HTERT RPE-1 (cell line): ENCODE results near the gene CLCN3.
"Not testable (repeated sequence)": the region's sequence is repeated elsewhere in the genome, so short reads cannot be mapped to it uniquely, and the experiment has no call there.

ENCODE experiments used
- in situ Hi-C: fragments of 300-500 bp; cut with MboI; formaldehyde crosslinking; loops from 4 replicates; pipeline ENCODE4 v1.14.3; 2020; ENCODE audit warnings: low sequenced_read_pairs

The CLCN3 gene

DNA sequence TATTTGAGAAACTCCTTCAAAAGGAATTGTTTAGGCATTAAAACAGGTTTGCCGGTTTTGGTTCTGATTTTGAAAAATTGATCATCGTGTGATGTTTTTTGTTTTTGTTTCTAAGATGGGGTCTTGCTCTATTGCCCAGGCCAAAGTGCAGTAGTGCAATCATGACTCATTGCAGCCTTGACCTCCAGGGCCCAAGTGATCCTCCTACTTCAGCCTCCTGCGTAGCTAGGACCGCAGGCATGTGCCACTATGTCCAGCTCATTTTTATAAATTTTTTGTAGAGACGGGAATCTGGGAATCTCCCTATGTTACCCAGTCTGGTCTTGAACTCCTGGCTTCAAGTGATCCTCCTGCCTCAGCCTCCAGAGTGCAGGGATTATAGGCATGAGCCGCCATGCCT is 35.0 kb downstream of the CLCN3 start:
- in situ Hi-C loops = no loop called here

DNA sequence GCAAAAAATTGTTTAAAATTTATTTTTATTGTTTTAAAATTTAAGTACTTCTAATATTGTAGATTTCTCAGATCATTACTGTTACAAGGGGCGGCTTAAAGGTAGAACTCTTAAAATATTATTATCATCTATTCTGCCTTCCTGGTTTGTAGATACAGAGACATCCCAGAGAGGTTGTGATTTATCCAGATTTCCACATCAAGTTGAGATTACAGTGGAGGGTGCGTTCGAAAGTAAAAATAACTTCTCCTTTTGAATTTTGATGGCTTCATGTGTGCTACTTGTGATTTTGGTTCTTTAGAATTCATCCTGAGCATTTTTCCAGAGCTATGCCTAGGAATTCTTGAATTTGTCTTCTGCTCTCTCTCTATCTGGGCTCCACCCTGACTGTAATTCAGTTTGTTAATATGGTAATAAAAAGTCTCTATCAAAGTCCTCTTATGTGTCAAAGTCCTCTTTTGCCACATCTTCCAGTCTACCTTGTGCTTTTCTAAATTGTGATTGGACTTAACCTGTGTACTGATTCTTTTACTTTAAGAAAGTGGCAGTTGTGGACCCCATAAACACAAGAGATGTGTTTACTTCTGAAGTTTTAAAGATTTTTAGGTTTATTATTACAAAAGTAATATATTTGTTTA is 37.2 kb downstream of the CLCN3 start:
- in situ Hi-C loops = no loop called here

DNA sequence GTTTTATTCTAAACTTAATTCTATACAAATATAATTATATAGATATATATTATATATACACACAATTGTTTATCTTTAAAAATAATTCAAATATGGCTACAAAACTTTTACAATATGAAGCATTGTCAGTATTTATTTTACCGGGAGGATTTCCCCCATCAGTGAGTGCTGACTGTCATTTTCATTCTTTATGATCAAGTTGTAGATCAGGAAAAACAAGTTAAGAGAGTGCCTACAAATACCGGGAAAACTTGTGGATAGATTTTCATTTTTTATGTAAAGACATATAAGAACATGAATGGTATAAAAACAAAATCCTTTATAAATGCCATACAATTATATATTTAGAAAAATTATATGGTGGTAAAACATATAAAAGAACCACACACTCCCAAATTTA is 37.8 kb downstream of the CLCN3 start:
- in situ Hi-C loops = no loop called here

DNA sequence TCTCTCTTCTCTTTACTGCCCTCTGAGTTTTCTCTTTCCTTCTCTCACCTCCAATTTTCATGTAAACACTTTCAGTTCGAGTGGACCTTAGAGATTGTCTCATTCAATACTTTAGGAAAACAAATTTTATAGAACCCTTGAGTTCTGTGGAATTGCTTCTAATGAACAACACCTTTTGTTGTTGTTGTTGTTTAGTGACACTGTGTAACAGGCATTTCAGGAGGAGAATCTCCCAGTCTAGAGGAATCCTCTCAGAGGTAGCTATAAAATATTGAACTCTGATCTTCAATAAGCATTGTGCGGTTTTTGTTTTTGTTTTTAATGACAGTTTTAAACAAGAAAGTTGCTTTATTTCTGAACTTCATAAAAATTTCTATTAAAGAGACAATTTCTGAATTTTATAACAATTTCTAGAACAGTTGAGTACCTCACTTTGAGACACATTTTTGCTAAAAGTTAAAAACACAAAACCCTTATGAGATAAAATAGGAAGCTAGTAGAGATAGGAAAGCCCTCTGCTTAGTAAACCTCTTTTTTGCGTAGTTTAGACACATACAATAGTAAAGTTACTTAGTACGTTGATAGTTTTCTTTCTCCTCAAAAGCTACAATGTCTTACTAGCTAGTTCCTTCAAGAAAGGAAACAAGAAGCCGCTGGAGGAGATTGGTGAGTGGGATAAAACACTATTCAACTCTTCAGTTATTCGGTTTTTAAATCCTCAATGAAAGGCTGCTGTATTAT is 38.8 kb downstream of the CLCN3 start:
- in situ Hi-C loops = no loop called here

DNA sequence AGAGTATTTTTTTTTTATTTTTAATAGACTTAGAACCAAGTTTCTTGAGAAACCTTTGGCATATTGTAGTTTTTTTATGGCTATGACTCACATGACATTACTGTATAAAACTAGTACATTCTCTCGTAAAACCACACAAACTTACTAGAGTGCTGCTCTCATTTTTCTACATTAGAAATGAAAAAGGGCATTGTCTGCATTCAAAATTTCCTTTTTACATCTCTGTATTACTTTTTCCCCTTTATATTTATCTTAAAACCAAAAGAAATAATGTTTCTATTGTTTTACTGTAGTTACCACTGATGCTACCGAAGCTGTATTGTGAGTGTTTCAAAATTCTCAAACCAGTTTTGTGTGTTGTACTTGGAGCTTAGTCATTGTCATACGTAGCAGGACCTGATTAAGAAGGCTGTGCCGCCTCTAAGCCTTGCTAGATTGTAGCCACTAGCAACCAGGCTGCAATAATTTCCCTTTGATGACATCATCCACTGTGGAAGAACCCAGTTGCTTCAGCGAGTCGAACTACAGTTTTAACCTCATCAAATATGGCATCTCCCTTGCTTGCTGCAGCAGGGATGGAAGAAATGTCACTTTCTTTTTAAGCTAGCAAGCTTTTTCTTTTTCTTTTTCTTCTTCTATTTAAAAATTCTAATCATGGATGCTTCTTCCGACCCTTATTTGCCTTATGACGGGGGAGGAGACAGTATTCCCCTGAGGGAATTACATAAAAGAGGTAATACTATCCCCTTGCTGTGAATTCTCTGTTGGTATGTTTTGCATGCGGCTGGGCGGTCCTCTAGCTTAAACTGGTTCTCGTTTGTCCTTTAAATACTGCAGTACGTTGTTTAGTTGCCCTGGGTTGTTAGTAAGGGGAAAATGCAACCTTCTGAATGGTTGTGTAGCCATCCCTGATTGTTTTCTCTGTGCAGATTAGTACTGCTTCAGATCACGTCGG is 39.6 kb downstream of the CLCN3 start:
- in situ Hi-C loops = no loop called here

DNA sequence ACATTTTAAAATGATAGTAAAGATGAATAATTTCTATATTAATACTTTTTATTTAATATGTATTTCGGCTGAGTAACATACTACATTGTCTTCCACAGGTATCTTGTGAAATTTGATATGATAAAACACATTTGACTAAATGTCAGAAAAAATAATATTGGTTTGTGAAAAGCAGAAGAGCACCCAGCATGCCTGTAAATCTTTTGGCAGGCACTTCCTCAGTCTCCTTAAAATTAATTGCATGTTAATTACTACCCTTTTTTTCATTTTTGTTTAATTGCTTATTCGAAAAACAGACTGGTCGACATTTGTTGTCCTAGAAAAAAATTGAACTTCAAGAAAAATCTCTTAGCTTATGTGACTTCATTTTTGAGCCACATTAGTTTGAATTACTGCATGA is 40.6 kb downstream of the CLCN3 start:
- in situ Hi-C loops = no loop called here

DNA sequence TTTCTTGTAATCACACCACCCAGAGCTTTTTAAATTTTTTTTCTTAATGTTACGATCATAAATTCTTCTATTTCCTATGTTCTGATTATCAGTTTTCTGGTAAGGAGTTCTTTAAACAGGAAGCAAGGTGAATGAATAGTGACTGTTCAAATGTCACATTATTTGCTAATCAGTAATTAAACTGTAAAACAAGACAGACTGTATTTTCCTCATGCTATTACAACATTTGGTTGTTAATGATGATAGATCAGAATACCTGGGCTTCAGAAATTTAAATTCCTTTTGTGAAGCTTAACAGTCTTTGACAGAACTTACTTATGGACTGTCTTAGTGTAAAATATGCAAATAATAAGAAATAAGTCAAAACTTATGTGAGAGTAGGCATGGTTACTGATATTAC is 41.4 kb downstream of the CLCN3 start:
- in situ Hi-C loops = no loop called here

DNA sequence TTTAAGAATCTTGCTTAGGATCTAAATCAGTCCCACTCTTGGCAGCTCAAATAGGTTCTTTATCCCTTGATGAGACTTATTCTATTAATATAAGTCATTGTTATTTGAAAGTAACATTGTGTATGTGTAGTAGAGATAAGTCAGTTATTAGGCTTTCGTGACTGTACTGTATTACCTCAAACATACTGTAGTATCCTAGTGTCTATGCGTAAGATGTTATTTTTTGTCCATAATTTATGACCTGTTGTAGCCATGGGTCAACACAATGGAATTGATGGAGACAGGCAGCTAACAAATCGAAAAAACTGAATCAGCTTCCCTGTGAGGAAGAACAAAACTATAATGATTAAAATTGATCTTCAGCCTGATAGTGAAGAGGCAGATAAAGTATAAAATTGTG is 41.8 kb downstream of the CLCN3 start:
- in situ Hi-C loops = no loop called here

DNA sequence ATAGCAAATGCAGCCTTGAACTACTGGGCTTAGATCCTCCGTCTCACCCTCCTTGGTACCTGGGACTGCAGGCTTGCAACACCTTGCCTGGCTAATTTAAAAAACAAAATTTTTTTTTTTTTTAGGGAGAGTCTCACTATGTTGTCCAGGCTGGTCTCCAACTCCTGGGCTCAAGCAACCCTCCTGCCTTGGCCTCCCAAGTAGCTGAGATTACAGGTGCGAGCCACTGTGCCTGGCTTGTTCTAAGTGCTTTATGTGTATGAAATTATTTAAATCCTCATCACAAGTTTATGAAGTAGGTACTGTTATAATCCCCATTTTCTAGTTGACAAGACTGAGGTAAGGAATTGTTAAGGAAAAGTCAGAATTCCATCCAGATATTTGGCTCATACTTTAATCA is 43.0 kb downstream of the CLCN3 start:
- in situ Hi-C loops = no loop called here

DNA sequence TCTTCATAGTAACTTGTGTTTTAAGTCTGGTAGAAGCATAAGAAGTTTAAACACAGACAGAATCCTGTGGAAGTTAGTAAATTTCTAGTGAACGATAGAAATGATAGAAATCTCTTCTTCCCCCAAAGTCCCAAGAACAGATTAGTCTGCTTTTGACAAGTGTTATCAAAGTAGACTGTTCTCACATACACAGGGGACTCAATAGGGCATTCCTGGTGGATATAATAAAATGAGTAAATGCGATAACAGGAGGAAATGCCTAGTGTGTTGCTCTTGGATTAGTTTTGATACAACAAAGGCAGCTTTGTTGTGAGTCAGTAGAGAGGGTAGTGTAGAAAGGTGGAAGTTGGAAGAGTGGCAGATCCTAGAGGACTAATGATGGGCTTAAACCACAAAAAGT is 43.5 kb downstream of the CLCN3 start:
- in situ Hi-C loops = no loop called here

DNA sequence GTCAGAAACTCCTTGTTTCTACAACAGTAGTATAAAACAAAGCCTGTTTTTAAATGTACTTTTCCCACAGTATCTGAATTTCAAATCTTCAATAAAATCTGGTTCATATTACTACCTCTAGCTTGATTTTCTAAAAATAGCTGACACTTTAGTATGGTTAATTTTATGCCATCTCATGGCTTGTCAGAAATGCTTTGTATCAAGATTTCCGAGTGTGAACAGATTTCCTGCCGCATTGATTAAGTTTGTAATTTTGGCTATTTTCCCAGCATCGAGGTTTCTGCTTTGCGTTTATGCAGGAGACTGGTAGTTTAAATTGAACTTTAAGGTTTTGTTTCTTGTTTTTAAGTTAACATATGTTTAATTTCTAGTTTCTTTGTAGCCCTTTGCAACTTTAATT is 44.2 kb downstream of the CLCN3 start:
- in situ Hi-C loops = no loop called here

DNA sequence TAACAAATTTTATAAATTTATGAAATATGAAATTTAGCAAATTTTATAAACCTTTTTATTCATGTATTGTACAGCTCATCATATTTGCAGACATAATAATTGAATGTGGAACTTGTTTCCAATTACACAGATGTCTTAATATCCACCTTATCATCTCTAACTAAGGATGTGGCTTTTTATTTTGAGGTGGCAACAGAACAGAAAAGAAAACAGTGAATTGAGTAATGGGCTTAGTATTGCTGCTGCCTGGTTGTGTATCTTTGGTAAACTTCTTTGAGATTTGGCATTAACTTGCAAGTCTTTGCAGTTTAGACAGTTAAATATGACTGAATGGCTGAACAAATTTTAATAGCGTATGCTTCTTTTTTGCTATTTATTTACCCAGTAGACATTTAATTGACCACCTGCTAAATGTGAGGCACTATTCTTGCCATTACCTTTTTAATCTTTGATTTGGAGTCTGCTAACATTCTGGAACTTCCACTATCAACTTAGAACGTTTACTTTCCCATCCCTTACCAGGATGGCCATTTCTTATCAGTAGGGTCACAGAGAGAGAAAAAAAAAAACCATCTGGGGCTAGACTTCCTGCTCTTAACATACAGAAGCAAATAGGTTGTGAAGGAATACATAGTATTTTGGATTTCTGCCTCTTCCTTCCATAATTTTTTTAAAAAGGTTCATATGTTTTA is 44.8 kb downstream of the CLCN3 start:
- in situ Hi-C loops = no loop called here

DNA sequence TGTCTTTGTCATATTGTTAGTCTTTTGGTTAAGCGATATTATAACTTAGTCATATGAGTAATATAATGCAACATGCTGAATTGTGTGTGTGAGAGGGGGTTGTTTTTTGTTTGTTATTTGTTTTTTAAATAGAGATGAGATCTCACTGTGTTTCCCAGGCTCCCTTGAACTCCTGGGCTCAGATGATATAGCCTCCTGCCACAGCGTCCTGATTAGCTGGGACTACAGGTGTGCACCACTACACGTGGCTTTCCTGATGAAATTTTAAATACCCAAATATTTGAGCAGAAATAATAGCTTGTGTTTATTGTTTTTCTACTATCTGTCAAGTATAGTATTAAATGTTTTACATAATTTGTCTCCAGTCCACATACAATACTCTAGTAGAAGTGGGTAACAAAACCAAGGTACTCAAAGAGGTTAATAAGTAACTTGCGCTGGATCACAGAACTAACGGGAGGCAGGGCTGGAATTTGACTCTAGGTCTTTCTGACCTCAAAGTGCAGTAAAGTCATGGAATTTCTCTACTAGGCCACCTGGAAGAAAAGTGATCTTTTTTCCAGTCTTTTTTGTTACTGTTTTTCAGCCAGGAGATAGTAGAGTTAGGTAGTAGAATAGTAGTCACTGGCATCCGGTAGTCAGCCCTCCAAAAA is 47.8 kb downstream of the CLCN3 start:
- in situ Hi-C loops = no loop called here

DNA sequence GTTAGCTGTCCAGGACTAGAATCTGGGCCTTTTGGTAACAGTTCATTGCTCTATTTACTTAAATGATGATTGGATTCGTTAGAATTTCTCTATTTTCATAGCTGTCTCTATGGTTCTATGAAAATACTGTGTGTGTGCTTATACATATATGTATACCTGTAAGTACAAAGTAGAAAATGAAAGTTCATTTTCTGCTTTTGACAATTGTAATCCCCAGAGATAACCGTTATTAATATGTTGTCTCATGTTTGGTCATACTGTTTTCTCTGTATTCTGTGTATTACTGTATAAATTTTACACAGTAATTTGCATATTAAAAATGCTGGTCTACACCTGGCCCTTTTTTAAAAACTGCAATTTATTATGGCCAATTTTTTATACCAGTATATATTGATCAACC is 55.4 kb downstream of the CLCN3 start:
- in situ Hi-C loops = no loop called here

DNA sequence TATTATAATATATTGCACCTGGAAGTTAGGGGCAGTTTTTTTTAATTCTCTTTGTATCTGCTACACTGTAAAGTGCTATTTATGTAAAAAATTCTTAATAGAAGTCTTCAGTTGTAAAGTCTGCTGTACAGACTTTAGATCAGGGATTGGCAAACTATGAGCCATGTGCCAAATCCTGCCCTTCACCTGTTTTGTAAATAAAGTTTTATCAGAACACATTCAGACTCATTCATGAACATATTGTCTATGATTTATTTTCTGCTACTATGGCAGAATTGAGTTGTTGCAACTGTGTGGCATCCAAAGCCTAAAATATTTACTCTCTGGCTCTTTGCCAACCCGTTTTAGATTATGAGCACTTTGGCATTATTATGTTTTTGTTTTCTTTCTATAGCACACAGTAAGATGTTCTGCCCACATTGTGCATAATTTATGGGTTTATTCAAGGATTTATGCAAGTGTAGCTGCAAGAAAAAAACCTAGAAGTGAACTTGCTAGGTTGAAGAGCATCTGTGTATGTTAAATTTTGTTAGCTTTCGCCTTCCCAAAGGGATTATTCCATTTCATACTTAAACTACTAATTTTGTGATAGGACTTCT is 56.9 kb downstream of the CLCN3 start:
- in situ Hi-C loops = no loop called here

DNA sequence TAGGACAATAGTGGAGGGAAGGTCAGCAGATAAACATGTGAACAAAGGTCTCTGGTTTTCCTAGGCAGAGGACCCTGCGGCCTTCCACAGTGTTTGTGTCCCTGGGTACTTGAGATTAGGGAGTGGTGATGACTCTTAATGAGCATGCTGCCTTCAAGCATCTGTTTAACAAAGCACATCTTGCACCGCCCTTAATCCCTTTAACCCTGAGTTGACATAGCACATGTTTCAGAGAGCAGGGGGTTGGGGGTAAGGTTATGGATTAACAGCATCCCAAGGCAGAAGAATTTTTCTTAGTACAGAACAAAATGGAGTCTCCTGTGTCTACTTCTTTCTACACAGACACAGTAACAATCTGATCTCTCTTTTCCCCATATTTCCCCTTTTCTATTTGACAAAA is 58.1 kb downstream of the CLCN3 start:
- in situ Hi-C loops = not testable (repeated sequence)

DNA sequence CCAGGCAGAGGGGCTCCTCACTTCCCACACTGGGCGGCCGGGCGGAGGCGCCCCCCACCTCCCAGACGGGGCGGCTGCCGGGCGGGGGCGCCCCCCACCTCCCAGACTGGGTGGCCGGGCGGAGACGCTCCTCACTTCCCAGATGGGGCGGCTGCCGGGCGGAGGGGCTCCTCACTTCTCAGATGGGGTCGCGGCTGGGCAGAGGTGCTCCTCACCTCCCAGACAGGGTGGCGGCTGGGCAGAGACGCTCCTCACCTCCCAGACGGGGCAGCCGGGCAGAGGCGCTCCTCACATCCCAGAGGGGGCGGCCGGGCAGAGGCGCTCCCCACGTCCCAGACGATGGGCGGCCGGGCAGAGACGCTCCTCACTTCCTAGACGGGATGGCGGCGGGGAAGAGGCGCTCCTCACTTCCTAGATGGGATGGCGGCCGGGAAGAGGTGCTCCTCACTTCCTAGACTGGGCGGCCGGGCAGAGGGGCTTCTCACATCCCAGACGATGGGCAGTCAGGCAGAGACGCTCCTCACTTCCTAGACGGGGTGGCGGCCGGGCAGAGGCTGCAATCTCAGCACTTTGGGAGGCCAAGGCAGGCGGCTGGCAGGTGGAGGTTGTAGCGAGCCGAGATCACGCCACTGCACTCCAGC is 58.7 kb downstream of the CLCN3 start:
- in situ Hi-C loops = not testable (repeated sequence)

DNA sequence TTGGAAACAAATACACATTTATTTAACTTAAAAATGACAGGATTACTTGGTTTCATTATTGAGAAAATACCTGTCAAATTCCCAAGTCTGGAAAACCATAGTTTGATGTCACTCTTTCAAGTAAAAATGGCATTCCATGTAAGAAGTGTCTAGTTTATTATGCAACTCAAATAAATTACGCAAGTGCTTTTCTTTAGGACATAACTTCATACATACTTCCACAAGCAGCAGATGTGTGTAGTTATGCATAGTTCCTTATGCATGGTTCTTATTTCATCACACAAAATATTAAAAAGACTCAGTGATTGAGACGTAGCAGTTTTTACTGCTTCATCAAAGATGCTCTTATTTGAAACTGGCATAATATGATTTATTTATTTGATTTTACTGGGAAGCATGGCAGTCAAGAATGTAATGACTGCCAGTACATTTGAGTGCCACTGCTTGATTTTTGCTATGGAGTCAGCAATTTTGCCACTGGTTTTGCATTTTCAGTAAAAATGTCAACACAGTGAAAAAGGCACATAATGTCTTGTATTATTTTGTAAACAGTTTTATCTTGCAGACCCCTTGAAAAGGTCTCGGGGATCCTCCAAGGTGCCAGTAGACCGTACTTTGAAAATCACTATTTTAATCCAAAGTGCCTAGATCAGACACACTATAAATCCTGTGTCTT is 62.1 kb downstream of the CLCN3 start:
- in situ Hi-C loops = no loop called here

DNA sequence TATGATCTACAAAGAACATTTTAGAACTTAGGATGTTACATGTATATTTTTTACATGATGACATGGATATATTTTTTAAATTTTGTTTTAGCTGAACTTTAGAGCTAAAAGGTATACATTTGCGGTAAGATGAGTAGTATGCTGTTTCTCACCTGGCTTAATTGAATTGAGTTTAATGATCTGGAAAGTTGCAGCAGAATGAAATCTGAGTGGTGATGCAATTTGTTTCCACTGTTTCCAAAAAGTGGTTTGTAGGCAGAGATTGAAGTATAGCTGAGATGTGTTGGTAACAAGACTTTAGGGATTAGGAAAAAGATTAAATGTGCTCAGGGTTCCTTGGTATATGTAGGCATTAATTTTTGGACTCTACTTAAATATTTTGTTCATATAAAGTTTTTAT is 69.3 kb downstream of the CLCN3 start:
- in situ Hi-C loops = no loop called here
